Measurements from ENCODE around the gene PSME3. TPM values are rescaled to one million over a fixed set of nuclear protein-coding genes. Genes with fewer than 3 reads are reported as not detected.

PSME3 gene
- total and polyA plus RNA-seq, 2 of the 13 experiments (the other 11 are each of a cell fraction or from before 2014, with no cell fraction given) = 66.3 to 135 TPM

GRCh38 chr17:42878123-42878880, 45.1 kb downstream of the PSME3 start (continued):
- TF ChIP-seq GMEB2 (CRISPR knock-in tag; IDR thresholded peaks at IDR 0.05; ENCODE audit: low read depth) = no peak
- 0 out of 2 replicates have a peak, but pooled peaks have one; percentile 35 for TF ChIP-seq SMAD1 (CRISPR knock-in tag; IDR thresholded peaks at IDR 0.05; ENCODE audit: borderline replicate concordance, low read depth)
- no peak for TF ChIP-seq ZSCAN22 (CRISPR knock-in tag; IDR thresholded peaks at IDR 0.05)
- TF ChIP-seq RARG (CRISPR knock-in tag; IDR thresholded peaks at IDR 0.05; ENCODE audit: low read depth) = no peak
- no peak for TF ChIP-seq CAMTA2 (CRISPR knock-in tag; IDR thresholded peaks at IDR 0.05; ENCODE audit: borderline replicate concordance)
- TF ChIP-seq ZNF207 (IDR thresholded peaks at IDR 0.05; ENCODE audit: borderline replicate concordance) = no peak
- peak; percentile 51 for TF ChIP-seq HOXA3 (CRISPR knock-in tag; IDR thresholded peaks at IDR 0.05)
- 0 out of 2 replicates have a peak, but pooled peaks have one; percentile 34 for TF ChIP-seq STAT6 (CRISPR knock-in tag; IDR thresholded peaks at IDR 0.05; ENCODE audit: borderline replicate concordance)
- no peak for TF ChIP-seq KDM4B (CRISPR knock-in tag; IDR thresholded peaks at IDR 0.05)
- no peak for TF ChIP-seq ESRRA (CRISPR knock-in tag; IDR thresholded peaks at IDR 0.05; ENCODE audit: low read depth)
- peak; percentile 75 for TF ChIP-seq HNF4G (IDR thresholded peaks at IDR 0.05; ENCODE audit: borderline replicate concordance, low read depth, low read length)
- 0 out of 2 replicates have a peak, but pooled peaks have one; percentile 13 for TF ChIP-seq HNF4G (CRISPR knock-in tag; IDR thresholded peaks at IDR 0.05; ENCODE audit: borderline replicate concordance, low read depth)
- 0 out of 2 replicates have a peak, but pooled peaks have one; percentile 15 for TF ChIP-seq ZMYM2 (CRISPR knock-in tag; IDR thresholded peaks at IDR 0.05)
- no peak for TF ChIP-seq CBFB (CRISPR knock-in tag; IDR thresholded peaks at IDR 0.05)
- no peak for TF ChIP-seq THYN1 (CRISPR knock-in tag; IDR thresholded peaks at IDR 0.05; ENCODE audit: borderline replicate concordance, low read depth)
- TF ChIP-seq SAP130 (CRISPR knock-in tag; IDR thresholded peaks at IDR 0.05; ENCODE audit: low read depth) = peak; percentile 80
- TF ChIP-seq IKZF4 (CRISPR knock-in tag; IDR thresholded peaks at IDR 0.05; ENCODE audit: borderline replicate concordance, low read depth, not compliant biosample characterization) = no peak
- 0 out of 2 replicates have a peak, but pooled peaks have one; percentile 57 for TF ChIP-seq ZNF547 (CRISPR knock-in tag; IDR thresholded peaks at IDR 0.05)
- TF ChIP-seq ZSCAN29 (CRISPR knock-in tag; conservative IDR thresholded peaks at IDR 0.05) = no peak
- TF ChIP-seq ZNF782 (CRISPR knock-in tag; IDR thresholded peaks at IDR 0.05; ENCODE audit: borderline replicate concordance) = no peak
- no peak; the same call in 1 of the 2 replicates for TF ChIP-seq HMG20A (CRISPR knock-in tag; IDR thresholded peaks at IDR 0.05; ENCODE audit: borderline replicate concordance)
- TF ChIP-seq ZNF143 (CRISPR knock-in tag; IDR thresholded peaks at IDR 0.05) = no peak
- TF ChIP-seq NONO (IDR thresholded peaks at IDR 0.05) = no peak
- no peak; the same call in 1 of the 2 replicates for TF ChIP-seq NONO (CRISPR knock-in tag; conservative IDR thresholded peaks at IDR 0.05)
- peak; percentile 56 for TF ChIP-seq ZMYM3 (CRISPR knock-in tag; IDR thresholded peaks at IDR 0.05)
- TF ChIP-seq POLR2AphosphoS2 (IDR thresholded peaks at IDR 0.05; ENCODE audit: low read depth, low read length) = no peak
- no peak for TF ChIP-seq FLYWCH1 (CRISPR knock-in tag; IDR thresholded peaks at IDR 0.05)

Data from HepG2 (cell line).